ENCODE measurements around the gene LAMA3.

Gene LAMA3

DNA sequence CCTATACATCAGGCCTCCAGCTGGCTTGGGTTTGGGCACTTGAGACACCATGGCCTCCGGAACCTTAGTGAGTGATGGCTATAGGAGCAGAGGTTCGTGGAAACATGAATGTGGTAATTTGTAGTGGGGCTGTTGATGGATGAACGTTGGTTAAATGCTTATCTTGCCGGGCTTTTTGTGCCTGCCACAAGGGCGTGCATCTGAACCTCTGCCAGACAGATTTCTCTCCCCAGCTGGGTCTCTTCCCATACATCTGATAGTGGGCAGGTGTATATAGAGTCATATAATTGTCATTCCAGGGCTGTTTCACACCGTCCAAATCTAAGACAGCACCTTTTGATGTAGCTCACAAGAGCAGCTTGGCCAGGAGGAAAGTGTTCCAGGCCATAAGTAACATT, 14.7 kb downstream of the LAMA3 start:
- H3K4me1 Mint-ChIP-seq, result no peaks in the 10 kb centered on the region
- TF ChIP-seq CTCF (IDR thresholded peaks at IDR 0.05), result no peak
- no peaks in the 10 kb centered on the region for H3K36me3 Mint-ChIP-seq (ENCODE audit: low read depth)
- H3K27me3 Mint-ChIP-seq (ENCODE audit: low read depth, poor library complexity), result peaks cover 27% of the 10 kb centered on the region
- no peak overlapping the region for H3K4me3 Mint-ChIP-seq
- peaks cover 7% of the 10 kb centered on the region for H3K9me3 Mint-ChIP-seq
- no peak for DNase-seq
- no peak overlapping the region for H3K27ac Mint-ChIP-seq

- H3K4me3 Mint-ChIP-seq, result no peak overlapping the region
- H3K4me1 Mint-ChIP-seq, result no peaks in the 10 kb centered on the region
- DNase-seq, result no peak
- TF ChIP-seq CTCF (IDR thresholded peaks at IDR 0.05), result no peak
- no peaks in the 10 kb centered on the region for H3K36me3 Mint-ChIP-seq (ENCODE audit: low read depth)
- peaks cover 7% of the 10 kb centered on the region for H3K9me3 Mint-ChIP-seq
- H3K27me3 Mint-ChIP-seq (ENCODE audit: low read depth, poor library complexity), result peaks cover 25% of the 10 kb centered on the region
- no peak overlapping the region for H3K27ac Mint-ChIP-seq
Measured at GRCh38 chr18:23704806-23705205, 15.6 kb downstream of the LAMA3 start.

DNA sequence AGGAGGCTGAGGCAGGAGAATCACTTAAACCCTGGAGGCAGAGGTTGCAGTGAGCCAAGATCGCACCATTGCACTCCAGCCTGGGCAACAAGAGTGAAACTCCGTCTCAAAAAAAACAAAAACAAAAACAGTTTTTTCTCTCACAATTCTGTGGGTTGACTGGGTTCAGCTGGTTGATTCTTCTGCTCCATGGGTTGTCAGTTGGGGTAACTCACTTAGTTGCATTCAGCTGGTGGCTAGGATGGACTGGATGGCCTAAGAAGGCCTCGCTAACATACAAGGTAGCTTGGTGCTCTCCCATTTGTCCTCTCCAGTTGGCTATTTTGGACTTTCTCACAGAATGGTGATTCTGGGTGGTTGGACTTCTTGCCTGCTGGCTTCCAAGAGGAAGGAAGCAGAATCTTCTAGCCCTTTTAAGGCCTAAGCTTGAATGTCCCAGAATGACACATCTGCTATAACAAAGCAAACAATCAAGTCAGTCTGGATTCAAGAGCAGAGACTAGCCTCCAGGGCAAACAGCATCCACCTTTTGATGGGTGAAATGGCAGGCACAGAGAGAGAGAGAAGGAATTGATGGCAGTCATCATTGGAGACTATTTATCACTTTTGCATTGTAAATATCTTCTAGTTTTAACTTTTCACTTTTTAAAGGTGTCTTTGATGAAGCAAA, 17.9 kb downstream of the LAMA3 start:
- DNase-seq, result no peak
- no peak for TF ChIP-seq CTCF (IDR thresholded peaks at IDR 0.05)
- Mint-ChIP-seq H3K36me3 (ENCODE audit: low read depth) (no peaks in the 10 kb centered on the region), H3K4me3 (no peak overlapping the region), H3K27ac (no peak overlapping the region), H3K27me3 (ENCODE audit: low read depth, poor library complexity) (peaks cover 20% of the 10 kb centered on the region), H3K9me3 (peaks cover 7% of the 10 kb centered on the region), H3K4me1 (no peaks in the 10 kb centered on the region)

DNA sequence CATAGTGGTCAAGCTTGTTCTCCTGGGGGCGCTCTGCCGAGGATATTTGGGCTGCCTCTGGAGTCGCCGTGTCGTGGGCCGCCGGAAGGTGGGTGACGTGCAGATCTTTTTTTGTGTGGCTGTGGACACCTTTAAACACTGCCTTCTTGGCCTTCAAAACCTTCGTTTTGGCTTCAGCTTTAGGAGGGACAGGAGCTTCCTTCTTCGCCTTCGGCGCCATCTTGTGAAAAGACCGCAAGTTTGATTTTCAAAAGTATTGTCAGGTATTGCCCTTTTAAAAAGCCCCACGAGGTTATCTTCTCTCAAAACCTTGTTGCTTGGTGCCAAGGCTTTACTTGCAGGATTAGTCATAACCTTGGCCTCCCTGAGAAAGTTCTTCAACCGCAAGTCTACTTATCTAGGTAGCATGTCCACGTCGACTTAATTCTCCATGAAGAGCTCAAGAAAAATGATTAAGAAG, 20.8 kb downstream of the LAMA3 start:
- no peaks in the 10 kb centered on the region for H3K36me3 Mint-ChIP-seq (ENCODE audit: low read depth)
- H3K27ac Mint-ChIP-seq, result no peak overlapping the region
- peaks cover 9% of the 10 kb centered on the region for H3K27me3 Mint-ChIP-seq (ENCODE audit: low read depth, poor library complexity)
- DNase-seq, result no peak
- no peaks in the 10 kb centered on the region for H3K4me1 Mint-ChIP-seq
- H3K4me3 Mint-ChIP-seq, result no peak overlapping the region
- H3K9me3 Mint-ChIP-seq, result peaks cover 7% of the 10 kb centered on the region
- TF ChIP-seq CTCF (IDR thresholded peaks at IDR 0.05), result no peak

- H3K27me3 Mint-ChIP-seq (ENCODE audit: low read depth, poor library complexity), result peaks cover 5% of the 10 kb centered on the region
- no peak for DNase-seq
- H3K36me3 Mint-ChIP-seq (ENCODE audit: low read depth), result no peaks in the 10 kb centered on the region
- no peak for TF ChIP-seq CTCF (IDR thresholded peaks at IDR 0.05)
- no peak overlapping the region for H3K4me3 Mint-ChIP-seq
- no peak overlapping the region for H3K27ac Mint-ChIP-seq
- peaks cover 7% of the 10 kb centered on the region for H3K9me3 Mint-ChIP-seq
- H3K4me1 Mint-ChIP-seq, result no peaks in the 10 kb centered on the region
Measured at GRCh38 chr18:23710946-23711345, 21.7 kb downstream of the LAMA3 start.

DNA sequence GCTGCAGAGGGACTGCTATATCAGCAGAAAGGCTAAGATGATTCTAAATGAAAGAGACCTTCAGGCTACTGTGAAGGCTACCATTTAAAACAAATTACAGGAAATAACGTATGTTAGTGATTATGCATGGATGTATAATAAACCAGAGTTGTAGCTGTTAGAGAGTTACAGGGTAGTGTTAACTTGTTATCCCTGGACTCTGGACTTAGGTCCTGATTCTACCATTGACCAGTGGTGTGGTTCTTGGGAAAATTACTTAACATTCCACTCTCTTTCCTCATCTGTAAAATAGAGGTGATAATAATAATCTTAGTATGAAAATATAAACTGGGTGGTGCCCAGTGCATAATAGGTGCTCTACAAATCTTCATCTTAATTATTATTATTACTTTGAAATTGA, 22.2 kb downstream of the LAMA3 start:
- Mint-ChIP-seq H3K27ac (no peak overlapping the region), H3K4me3 (no peak overlapping the region), H3K36me3 (ENCODE audit: low read depth) (no peaks in the 10 kb centered on the region), H3K4me1 (no peaks in the 10 kb centered on the region), H3K9me3 (peaks cover 7% of the 10 kb centered on the region), H3K27me3 (ENCODE audit: low read depth, poor library complexity) (peaks cover 5% of the 10 kb centered on the region)
- TF ChIP-seq CTCF (IDR thresholded peaks at IDR 0.05), result no peak
- no peak for DNase-seq
